HepG2 (cell line): ENCODE data around the gene MFAP2. TPM values are rescaled to one million over a fixed set of nuclear protein-coding genes. Genes with fewer than 3 reads are reported as not detected.

ENCODE experiments used
- ATF1 ChIP-seq: IDR thresholded peaks from 2 replicates; pipeline ENCODE4 v1.6.1; 2016; ENCODE audit warnings: mild to moderate bottlenecking, control low read depth
- BRCA1 ChIP-seq: sonication (generic); formaldehyde crosslinking; IDR thresholded peaks from 2 replicates; pipeline ENCODE4 v1.4.0; 2020; ENCODE audit warnings: missing genetic modification reagents
- CSRNP2 ChIP-seq: sonication (generic); formaldehyde crosslinking; conservative IDR thresholded peaks from 2 replicates; pipeline ENCODE4 v1.8.0; 2022; ENCODE audit warnings: low read depth, missing genetic modification reagents
- GATAD1 ChIP-seq: IDR thresholded peaks from 2 replicates; pipeline ENCODE4 v1.6.1; 2016; ENCODE audit warnings: missing genetic modification reagents, missing compliant biosample characterization
- HIVEP1 ChIP-seq: sonication (generic); formaldehyde crosslinking; IDR thresholded peaks from 2 replicates; pipeline ENCODE4 v1.4.0; 2020; ENCODE audit warnings: mild to moderate bottlenecking, missing genetic modification reagents
- IRF9 ChIP-seq: sonication (generic); formaldehyde crosslinking; IDR thresholded peaks from 2 replicates; pipeline ENCODE4 v1.8.0; 2022; ENCODE audit warnings: missing genetic modification reagents, mild to moderate bottlenecking, borderline replicate concordance
- KLF13 ChIP-seq: sonication (generic); formaldehyde crosslinking; IDR thresholded peaks from 2 replicates; pipeline ENCODE4 v1.4.0; 2020; ENCODE audit warnings: mild to moderate bottlenecking, missing genetic modification reagents
- MAFG ChIP-seq: sonication (generic); formaldehyde crosslinking; IDR thresholded peaks from 2 replicates; pipeline ENCODE4 v1.5.1; 2020; ENCODE audit warnings: mild to moderate bottlenecking, missing genetic modification reagents
- MYNN ChIP-seq: sonication (generic); formaldehyde crosslinking; IDR thresholded peaks from 2 replicates; pipeline ENCODE4 v1.4.0; 2020; ENCODE audit warnings: mild to moderate bottlenecking, low read depth, missing genetic modification reagents
- NFRKB ChIP-seq: fragments of 450-650 bp; IDR thresholded peaks from 2 replicates; pipeline ENCODE4 v1.6.1; 2017
- SALL2 ChIP-seq: sonication (generic); formaldehyde crosslinking; IDR thresholded peaks from 2 replicates; pipeline ENCODE4 v1.8.1; 2023; ENCODE audit warnings: mild to moderate bottlenecking, missing genetic modification reagents, inconsistent platforms
- TBX2 ChIP-seq: sonication (generic); formaldehyde crosslinking; IDR thresholded peaks from 2 replicates; pipeline ENCODE4 v1.5.0; 2020; ENCODE audit warnings: missing genetic modification reagents, mild to moderate bottlenecking, borderline replicate concordance
- WIZ ChIP-seq: sonication (generic); formaldehyde crosslinking; IDR thresholded peaks from 2 replicates; pipeline ENCODE4 v1.5.1; 2020; ENCODE audit warnings: mild to moderate bottlenecking, missing genetic modification reagents
- ZC3H4 ChIP-seq: sonication (generic); formaldehyde crosslinking; IDR thresholded peaks from 2 replicates; pipeline ENCODE4 v1.4.0; 2020; ENCODE audit warnings: missing genetic modification reagents, borderline replicate concordance
- ZNF275 ChIP-seq: sonication (generic); formaldehyde crosslinking; IDR thresholded peaks from 2 replicates; pipeline ENCODE4 v1.8.0; 2022; ENCODE audit warnings: missing genetic modification reagents, mild to moderate bottlenecking, inconsistent platforms, borderline replicate concordance
- ZNF329 ChIP-seq: sonication (generic); formaldehyde crosslinking; IDR thresholded peaks from 2 replicates; pipeline ENCODE4 v1.9.0; 2021; ENCODE audit warnings: low read depth, mild to moderate bottlenecking, missing genetic modification reagents
- ZNF687 ChIP-seq: sonication (generic); formaldehyde crosslinking; IDR thresholded peaks from 2 replicates; pipeline ENCODE4 v1.5.1; 2020; ENCODE audit warnings: mild to moderate bottlenecking, missing genetic modification reagents, moderate library complexity
- ZNF710 ChIP-seq: sonication (generic); formaldehyde crosslinking; IDR thresholded peaks from 2 replicates; pipeline ENCODE4 v1.5.0; 2020; ENCODE audit warnings: mild to moderate bottlenecking, missing genetic modification reagents, borderline replicate concordance
- ZNF883 ChIP-seq: sonication (generic); formaldehyde crosslinking; IDR thresholded peaks from 2 replicates; pipeline ENCODE4 v1.5.1; 2020; ENCODE audit warnings: mild to moderate bottlenecking, missing genetic modification reagents; ENCODE audit errors: not compliant biosample characterization
- polyA plus RNA-seq, 8 experiments: library from polyadenylated mRNA; depleted of rRNA in 3 of 8; stranded (reverse) in 7 of 8; unstranded in 1 of 8; fragments of >200 nt; fragmentation: Illumina TruSeq in 4 of 8; extraction: Trizol in 4 of 8; gene quantifications; 2 replicates each; pipeline versions ENCODE4 v1.2.1 to v1.2.3, GENCODE V29; 2011 to 2016; ENCODE audit warnings: low read depth in 4 of 8, missing spikeins in 1 of 8, mixed read lengths in 1 of 8; ENCODE audit not compliant: insufficient read depth in 1 of 8
- total RNA-seq, 5 experiments: library from RNA; depleted of rRNA; stranded (reverse); fragments of >200 nt; fragmentation: Illumina TruSeq; extraction: Trizol; gene quantifications; 2 replicates each; pipeline ENCODE4 v1.2.3, GENCODE V29; 2016; ENCODE audit warnings: low read depth in 1 of 5

Gene MFAP2
- total and polyA plus RNA-seq, 2 of the 13 experiments (the other 11 are each of a cell fraction or from before 2014, with no cell fraction given): 1.1 to 1.4 TPM

GRCh38 chr1:17011439-17012307 lies 31.3 kb upstream of the MFAP2 start, which contains the start of gene ATP13A2 (continued):
- TF ChIP-seq ZNF687 (peak; percentile 80), ZNF329 (CRISPR knock-in tag) (no peak), CSRNP2 (CRISPR knock-in tag) (no peak), ZC3H4 (no peak), MAFG (CRISPR knock-in tag) (no peak), GATAD1 (CRISPR knock-in tag) (0 out of 2 replicates have a peak, but pooled peaks have one; percentile 12), SALL2 (CRISPR knock-in tag) (peak; percentile 66; the same call in 1 of the 2 replicates), MYNN (CRISPR knock-in tag) (no peak), NFRKB (no peak), KLF13 (no peak), ZNF710 (CRISPR knock-in tag) (no peak), ATF1 (CRISPR knock-in tag) (no peak), IRF9 (peak; percentile 71; the same call in 1 of the 2 replicates), ZNF883 (no peak), WIZ (CRISPR knock-in tag) (no peak), ZNF275 (CRISPR knock-in tag) (no peak), HIVEP1 (CRISPR knock-in tag) (no peak), TBX2 (peak; percentile 59; the same call in 1 of the 2 replicates), BRCA1 (CRISPR knock-in tag) (no peak)
